Lower leg skin (tissue), 4 donors: ENCODE results near the gene KCNE1. TPM values are rescaled to one million over a fixed set of nuclear protein-coding genes. Genes with fewer than 3 reads are reported as not detected.
A peak's percentile ranks its signal among the peaks of the same experiment; 100 is the strongest.

Experiments
- DNase-seq, 2 donors: peaks; one replicate each; pipeline ENCODE4 v3.0.0-alpha.2; 2019; ENCODE audit warnings: low spot score in 2 of 2
- H3K4me3 ChIP-seq: fragments of 200-600 bp; sonication (generic); 2 replicates; pipeline ENCODE4 v1.5.1; 2017; ENCODE audit warnings: mild to moderate bottlenecking, low read depth; ENCODE audit not compliant: poor library complexity, severe bottlenecking
- CTCF ChIP-seq, 3 donors: fragments of 450-650 bp; IDR thresholded peaks; one replicate each; pipeline ENCODE4 v1.5.1; 2016; ENCODE audit warnings: antibody characterized with exemption in 3 of 3, mild to moderate bottlenecking in 3 of 3, moderate library complexity in 2 of 3
- POLR2A ChIP-seq, 2 donors: fragments of 450-650 bp; IDR thresholded peaks; one replicate each; pipeline ENCODE4 v1.6.1; 2016 to 2017; ENCODE audit warnings: antibody characterized with exemption in 2 of 2, mild to moderate bottlenecking in 1 of 2, moderate library complexity in 1 of 2
- WGBS, 2 donors: methylation state at CpG; one replicate each; pipeline ENCODE4 v1.1.5; 2018; 5-methylcytosine and 5-hydroxymethylcytosine counted together
- intact Hi-C: fragments of 100-400 bp; cut with DNase I; formaldehyde crosslinking; loops from one replicate; pipeline ENCODE4 v1.15.0; 2023; ENCODE audit warnings: low total_unique reads
- total RNA-seq, 4 donors: library from RNA; depleted of rRNA; stranded (reverse); fragments of >200 nt; gene quantifications; one replicate each; pipeline ENCODE4 v1.1.0, GENCODE V29; 2016

The KCNE1 gene
- total RNA-seq, 4 donors from 2014 or later = 0.13 to 1.4 (median 0.64) TPM

GRCh38 chr21:34526241-34526617, 14.2 kb upstream of the KCNE1 start:
- intact Hi-C loops = no loop called here
- 10 to 11% methylated on average over 5 of the region's 5 CpGs for WGBS, 2 donors
- H3K4me3 ChIP-seq = peak overlapping the region; percentile 3
- no peak for DNase-seq
- TF ChIP-seq POLR2A (IDR thresholded peaks at IDR 0.05) = no peak
- no peak for TF ChIP-seq CTCF (IDR thresholded peaks at IDR 0.05)

- TF ChIP-seq CTCF (IDR thresholded peaks at IDR 0.05) = no peak
- TF ChIP-seq POLR2A (IDR thresholded peaks at IDR 0.05) = no peak
- DNase-seq = no peak
- intact Hi-C loops = loop anchor here (5.0 kb wide), 1 partner anchor 62 kb away; no protein-coding TSS in a partner anchor
- 44 to 46% methylated on average over 31 of the region's 31 CpGs for WGBS, 2 donors
- no peak overlapping the region for H3K4me3 ChIP-seq
Measured at GRCh38 chr21:34524646-34525601, 12.9 kb upstream of the KCNE1 start.

GRCh38 chr21:34523019-34523555, 11.1 kb upstream of the KCNE1 start:
- TF ChIP-seq POLR2A (IDR thresholded peaks at IDR 0.05) = no peak
- no peak for TF ChIP-seq CTCF (IDR thresholded peaks at IDR 0.05)
- DNase-seq = no peak
- H3K4me3 ChIP-seq = no peak overlapping the region
- intact Hi-C loops = loop anchor here (5.0 kb wide), 1 partner anchor 64 kb away; no protein-coding TSS in a partner anchor
- WGBS, 2 donors = 84 to 88% methylated on average over 7 of the region's 7 CpGs

- TF ChIP-seq CTCF (IDR thresholded peaks at IDR 0.05) (no peak), POLR2A (IDR thresholded peaks at IDR 0.05) (no peak)
- H3K4me3 ChIP-seq = no peak overlapping the region
Measured at GRCh38 chr21:34522284-34522683, 10.3 kb upstream of the KCNE1 start.

GRCh38 chr21:34521561-34521960, 9.6 kb upstream of the KCNE1 start:
- WGBS, 2 donors = 92 to 97% methylated on average over 7 of the region's 7 CpGs
- intact Hi-C loops = loop anchor here (5.0 kb wide), 1 partner anchor 66 kb away; no protein-coding TSS in a partner anchor
- no peak for TF ChIP-seq CTCF (IDR thresholded peaks at IDR 0.05)
- no peak for TF ChIP-seq POLR2A (IDR thresholded peaks at IDR 0.05)
- peak in 1 of 2 donors; percentile 72 for DNase-seq
- no peak overlapping the region for H3K4me3 ChIP-seq

More at GRCh38 chr21:34522284-34522683, 10.3 kb upstream of the KCNE1 start:
- 60% methylated on average over 6 of the region's 6 CpGs for WGBS, 2 donors
- no peak for DNase-seq
- intact Hi-C loops = loop anchor here (5.0 kb wide), 1 partner anchor 65 kb away; no protein-coding TSS in a partner anchor
